WI38 (cell line): ENCODE measurements around the gene BIN2.
"Not testable (repeated sequence)": the region's sequence is repeated elsewhere in the genome, so short reads cannot be mapped to it uniquely, and the experiment has no call there.

Experiments
- H3K4me3 ChIP-seq: 2 replicates; pipeline ENCODE4 v1.5.1; 2011; ENCODE audit warnings: low read depth, mild to moderate bottlenecking, control low read depth, low read length
- TF ChIP-seq, protein P1 (sequence below): IDR thresholded peaks from 2 replicates; pipeline ENCODE4 v1.5.1; 2012; ENCODE audit warnings: low read depth, mild to moderate bottlenecking, control low read depth, low read length

BIN2 gene

DNA sequence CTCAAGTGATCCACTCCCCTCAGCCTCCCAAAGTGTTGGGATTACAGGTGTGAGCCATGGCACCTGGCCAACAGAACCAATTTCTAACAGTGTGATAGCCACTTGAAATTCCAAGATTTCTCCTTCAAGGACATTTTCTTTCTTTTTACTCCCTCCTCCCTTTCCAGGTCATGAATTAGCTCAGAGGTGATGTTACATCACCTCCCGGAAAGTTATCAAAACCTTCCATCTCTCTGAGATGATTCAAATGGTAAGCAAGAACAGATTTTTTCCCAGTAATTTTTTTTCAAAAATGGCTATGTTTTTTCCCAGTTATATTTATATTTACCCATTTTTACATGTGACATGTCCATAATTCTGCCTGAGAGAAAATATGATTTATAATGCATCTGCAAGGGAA, 38.1 kb downstream of the BIN2 start:
- TF ChIP-seq, protein P1, sequence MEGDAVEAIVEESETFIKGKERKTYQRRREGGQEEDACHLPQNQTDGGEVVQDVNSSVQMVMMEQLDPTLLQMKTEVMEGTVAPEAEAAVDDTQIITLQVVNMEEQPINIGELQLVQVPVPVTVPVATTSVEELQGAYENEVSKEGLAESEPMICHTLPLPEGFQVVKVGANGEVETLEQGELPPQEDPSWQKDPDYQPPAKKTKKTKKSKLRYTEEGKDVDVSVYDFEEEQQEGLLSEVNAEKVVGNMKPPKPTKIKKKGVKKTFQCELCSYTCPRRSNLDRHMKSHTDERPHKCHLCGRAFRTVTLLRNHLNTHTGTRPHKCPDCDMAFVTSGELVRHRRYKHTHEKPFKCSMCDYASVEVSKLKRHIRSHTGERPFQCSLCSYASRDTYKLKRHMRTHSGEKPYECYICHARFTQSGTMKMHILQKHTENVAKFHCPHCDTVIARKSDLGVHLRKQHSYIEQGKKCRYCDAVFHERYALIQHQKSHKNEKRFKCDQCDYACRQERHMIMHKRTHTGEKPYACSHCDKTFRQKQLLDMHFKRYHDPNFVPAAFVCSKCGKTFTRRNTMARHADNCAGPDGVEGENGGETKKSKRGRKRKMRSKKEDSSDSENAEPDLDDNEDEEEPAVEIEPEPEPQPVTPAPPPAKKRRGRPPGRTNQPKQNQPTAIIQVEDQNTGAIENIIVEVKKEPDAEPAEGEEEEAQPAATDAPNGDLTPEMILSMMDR, result no peak
- H3K4me3 ChIP-seq, result no peak overlapping the region

DNA sequence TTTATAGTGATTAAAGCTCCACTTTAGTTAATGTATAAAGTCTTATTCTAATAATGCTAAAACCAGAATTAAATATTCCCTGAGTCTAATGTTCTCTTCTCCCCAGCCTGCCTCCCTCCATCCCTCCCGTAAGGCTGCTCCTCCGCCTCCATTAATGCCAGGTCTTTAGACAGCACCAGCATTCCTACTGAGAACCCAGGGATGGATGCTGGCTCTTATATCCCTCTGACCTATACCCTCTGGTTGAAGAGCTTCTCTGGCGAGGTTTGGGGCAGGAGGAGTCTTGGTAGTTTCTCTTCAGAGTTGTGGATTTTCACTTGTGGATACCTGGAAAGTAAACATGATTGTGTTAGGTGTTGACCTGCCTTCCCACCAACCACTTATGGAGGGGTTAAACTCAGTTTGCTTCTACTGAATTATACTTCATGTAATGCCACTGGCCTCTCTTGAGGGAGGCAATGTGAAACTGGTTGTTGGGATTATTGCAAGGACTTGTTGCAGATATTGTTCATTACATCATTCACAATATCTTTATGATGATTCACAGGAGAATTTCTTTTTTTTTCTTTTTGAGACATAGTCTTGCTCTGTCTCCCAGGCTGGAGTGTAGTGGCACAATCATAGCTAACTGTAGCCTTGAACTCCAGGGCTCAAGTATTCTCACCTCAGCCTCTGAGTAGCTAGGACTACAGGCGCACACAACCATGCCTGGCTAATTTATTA, 42.6 kb downstream of the BIN2 start:
- TF ChIP-seq, protein P1, result no peak
- no peak overlapping the region for H3K4me3 ChIP-seq

DNA sequence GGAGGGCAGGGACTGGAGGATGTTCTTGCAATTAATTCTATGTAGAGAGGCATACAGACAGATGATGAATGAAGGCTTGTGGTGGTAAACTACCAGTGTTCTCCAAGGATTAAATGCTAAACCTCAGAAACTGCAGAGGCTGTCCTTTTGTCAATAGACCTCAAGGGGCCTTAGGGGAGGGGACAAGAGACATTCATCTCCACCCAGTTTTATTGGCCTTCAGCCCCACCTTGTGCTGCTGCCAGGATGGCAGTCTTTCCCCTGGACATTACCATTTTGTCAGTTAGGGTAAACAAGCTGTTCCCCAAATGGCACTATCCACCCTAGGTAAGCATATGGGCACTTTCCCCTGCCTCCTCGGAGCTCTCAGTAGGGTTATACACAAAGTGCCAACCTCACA, 48.9 kb downstream of the BIN2 start:
- H3K4me3 ChIP-seq, result no peak overlapping the region
- TF ChIP-seq, protein P1, result no peak

DNA sequence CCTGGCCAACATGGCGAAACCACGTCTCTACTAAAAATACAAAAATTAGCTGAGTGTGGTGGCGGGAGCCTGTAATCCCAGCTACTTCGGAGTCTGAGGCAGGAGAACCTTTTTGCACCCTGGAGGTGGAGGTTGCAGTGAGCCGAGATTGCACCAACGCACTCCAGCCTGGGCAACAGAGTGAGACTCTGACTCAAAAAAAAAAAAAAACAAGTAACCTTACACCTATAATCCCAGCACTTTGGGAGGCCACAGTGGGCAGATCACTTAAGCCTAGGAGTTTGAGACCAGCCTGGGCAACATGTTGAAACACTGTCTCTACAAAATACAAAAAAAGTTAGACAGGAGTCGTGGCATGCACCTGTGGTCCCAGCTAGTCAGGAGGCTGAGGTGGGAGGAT, 51.2 kb downstream of the BIN2 start:
- H3K4me3 ChIP-seq, result not testable (repeated sequence)

DNA sequence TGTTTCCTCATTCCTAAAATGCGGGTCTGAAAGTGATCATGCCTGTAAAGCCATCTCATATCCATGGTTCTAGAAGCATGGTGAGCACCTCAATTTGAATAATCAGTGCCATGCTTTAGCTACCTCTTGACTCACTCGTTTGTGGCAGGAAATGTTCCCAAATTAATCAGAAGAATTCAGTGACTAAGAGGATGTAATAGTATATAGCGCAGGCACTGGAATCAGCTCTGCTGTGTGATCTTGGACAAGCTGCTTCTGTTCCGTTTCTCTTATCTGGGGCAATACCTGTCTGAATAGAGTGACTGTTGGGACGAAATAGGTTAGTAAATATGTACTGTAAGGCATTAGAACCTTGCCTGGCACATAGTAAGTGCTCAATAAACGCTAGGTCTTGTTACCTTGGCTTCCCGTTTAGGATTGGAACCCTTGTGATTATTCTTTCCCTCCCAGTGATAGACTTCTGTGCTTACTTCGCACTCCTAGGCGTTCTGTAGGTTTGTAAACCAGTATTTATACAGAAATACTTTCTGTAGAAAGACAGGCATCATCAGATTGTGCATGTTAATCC, 52.9 kb downstream of the BIN2 start:
- TF ChIP-seq, protein P1, result no peak
- peak overlapping the region; percentile 66 for H3K4me3 ChIP-seq

DNA sequence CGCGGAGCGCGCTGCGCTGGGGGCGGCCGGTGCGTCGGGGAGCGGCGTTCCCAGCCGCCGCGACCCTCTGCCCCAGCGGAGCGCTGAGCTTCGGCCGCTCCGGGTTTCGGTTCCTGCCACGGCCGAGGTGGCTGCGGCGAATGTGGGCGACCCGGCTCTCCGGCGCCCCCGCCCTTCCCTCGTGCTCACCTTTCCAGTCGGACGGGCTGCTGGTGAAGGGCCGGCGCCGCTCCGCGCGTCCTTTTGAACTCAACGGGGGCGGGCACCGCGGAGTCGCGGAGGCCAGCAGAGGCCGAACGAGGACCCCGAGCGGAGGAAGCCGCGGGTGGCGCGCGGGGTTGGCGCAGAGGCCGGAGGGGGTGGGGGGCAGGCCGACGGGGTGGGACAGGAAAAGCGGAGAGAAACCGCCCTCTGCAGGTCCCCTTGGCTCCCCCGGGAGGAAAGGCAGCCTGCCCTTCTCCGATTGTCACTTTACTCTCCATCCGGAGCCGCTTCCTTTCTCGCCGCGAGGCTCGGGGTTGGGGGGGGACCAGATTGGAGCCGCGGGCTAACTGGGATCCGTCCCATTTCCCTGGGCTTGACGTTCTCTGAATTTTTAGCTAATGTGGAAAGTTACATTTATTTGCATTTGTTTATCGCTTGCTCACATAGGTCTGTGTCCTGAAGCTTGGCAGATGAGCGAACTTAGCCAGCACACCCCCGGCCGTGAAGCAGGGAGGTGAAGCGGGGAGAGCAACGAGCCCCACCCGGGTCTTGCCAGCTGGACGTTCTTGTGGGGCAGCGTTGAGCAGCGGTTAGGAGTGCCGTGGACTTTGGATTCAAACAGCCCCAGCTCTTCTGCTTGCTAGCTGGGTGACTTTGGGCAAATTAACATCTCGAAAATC, 53.7 kb downstream of the BIN2 start, which contains the start of gene SMAGP:
Gene SMAGP, minus strand, starts transcription at position 349 of the 884 bp plus-strand sequence. CDS start 1,137 bp downstream, outside the sequence.
- TF ChIP-seq, protein P1, result no peak
- H3K4me3 ChIP-seq, result peak within 1 kb of the TSS; percentile 66

DNA sequence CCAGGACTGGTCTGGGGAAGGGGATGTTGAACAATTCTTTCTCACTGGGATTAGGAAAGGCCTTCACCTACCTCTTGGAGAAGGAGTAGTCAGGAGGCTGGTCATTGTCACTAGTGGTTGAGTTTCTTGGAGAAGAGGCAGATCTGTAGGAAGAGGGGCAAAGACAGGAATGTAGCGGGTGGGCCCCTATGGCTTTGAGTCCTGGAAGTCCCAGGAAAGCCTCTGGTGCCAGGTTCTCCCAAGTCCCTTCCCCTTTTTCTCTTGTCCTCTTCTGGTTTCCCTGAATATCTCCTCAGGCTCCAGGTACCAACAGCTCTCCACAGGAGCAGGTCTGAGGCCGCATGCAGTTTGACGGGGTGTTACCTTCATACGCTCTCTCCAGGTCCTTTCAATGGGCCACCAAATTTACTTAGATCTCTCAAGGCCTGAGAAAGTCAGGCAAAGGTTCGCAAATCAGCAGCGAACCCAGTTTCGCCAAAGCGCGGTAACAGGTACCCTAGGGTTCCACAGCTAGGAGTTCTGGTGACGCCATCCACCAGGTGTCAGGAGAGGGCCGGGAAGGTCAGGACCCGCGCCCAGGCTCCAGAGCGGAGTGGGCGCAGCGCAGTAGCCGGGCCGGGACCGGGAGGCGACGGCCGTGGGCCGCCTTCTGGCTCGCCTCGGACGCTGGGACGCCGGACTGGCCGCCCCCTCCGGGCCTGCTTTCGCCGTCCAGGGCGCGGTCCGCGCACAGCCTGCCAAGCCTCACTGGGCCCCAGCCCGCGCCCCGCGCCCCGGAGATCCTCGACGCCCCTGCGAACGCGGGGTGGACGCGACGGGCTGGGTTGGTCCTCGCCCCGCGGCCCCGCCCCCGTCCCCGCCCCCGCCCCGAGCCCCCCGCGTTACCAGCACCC, 54.6 kb downstream of the BIN2 start:
- TF ChIP-seq, protein P1, result peak; percentile 26; the same call in 1 of the 2 replicates
- peak overlapping the region; percentile 66 for H3K4me3 ChIP-seq
